Stimulated activated CD8-positive, alpha-beta memory T cell treated with anti-CD3 and anti-CD28 coated beads, Interleukin-7, amount 100 ng/mL, for 24 hours (primary cell): Measurements from ENCODE around the gene APOBEC3B.
"Not testable (repeated sequence)": the region's sequence is repeated elsewhere in the genome, so short reads cannot be mapped to it uniquely, and the experiment has no call there.

ENCODE experiments used
- DNase-seq: peaks from one replicate; pipeline ENCODE4 v3.0.0-alpha.2; 2020; ENCODE audit warnings: low read depth

APOBEC3B gene

DNA sequence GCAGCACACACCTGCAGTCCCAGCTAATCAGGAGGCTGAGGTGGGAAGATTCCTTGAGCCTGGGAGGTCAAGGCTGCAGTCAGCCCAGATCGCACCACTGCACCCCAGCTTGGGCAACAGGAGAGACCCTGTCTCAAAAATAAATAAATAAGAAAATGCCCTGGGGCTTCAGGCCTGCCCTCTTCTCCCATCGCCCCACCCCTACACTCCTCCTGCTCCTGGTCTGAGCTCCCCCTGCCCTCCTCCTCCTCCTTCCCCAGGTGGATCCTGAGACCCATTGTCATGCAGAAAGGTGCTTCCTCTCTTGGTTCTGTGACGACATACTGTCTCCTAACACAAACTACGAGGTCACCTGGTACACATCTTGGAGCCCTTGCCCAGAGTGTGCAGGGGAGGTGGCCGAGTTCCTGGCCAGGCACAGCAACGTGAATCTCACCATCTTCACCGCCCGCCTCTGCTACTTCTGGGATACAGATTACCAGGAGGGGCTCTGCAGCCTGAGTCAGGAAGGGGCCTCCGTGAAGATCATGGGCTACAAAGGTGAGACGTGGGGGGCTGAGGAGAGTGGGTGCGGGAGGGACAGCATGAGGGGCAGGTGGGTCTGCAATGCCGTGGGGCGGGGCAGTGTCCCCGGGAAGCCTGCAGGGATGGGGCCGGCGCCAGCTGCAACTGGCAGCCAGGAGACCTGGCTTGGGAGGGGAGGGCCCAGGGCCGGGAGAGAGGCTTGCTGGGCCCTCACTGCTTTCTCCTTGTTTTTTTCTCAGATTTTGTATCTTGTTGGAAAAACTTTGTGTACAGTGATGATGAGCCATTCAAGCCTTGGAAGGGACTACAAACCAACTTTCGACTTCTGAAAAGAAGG is 49.5 kb downstream of the APOBEC3B start:
- DNase-seq: not testable (repeated sequence)

DNA sequence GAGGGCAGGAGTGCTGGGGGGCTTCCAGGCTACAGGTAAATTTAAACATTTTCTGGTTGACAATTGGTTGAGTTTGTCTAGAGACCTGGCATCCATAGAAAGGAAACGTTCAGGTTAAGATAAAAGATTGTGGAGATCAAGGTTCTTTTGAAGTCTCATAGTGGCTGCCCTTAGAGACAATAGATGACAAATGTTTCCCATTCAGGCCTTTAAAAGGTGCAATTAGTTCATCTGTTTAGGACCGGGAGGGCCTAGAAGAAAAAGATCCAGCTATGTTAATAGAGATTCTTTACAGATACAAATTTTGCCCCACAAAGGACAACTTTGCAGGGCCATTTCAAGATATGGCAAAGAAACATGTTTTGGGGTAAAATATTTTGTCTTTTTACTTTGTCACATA is 54.9 kb downstream of the APOBEC3B start:
- not testable (repeated sequence) for DNase-seq

DNA sequence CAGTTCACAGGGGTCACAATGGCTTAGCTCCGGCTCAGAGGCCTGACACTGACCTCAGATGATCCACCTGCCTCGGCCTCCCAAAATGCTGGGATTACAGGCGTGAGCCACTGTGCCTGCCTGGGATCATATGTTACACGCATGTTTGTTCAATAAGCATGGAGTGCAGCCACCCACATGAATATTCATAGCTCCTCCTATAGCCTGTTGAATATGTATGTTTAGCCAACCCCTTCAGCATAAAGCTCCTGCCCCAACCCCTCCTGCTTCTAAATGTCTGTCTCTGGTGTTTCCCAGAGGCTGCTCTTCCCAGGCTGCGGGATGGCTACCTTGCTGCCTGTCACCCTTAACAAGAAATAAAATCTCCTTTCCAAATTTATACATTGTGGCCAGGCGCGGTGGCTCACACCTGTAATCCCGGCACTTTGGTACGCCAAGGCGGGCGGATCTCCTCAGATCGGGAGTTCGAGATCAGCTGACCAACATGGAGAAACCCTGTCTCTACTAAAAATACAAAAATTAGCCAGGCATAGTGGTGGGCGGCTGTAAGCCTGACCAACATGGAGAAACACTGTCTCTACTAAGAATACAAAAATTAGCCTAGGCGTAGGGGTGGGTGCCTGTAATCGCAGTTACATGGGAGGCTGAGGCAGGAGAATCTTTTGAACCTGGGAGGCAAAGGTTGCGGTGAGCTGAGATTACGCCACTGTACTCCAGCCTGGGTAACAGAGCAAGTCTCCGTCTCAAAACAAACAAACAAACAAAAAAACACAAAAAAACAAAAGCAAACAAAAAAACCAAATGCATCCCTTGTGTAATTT is 57.4 kb downstream of the APOBEC3B start:
- DNase-seq: no peak

DNA sequence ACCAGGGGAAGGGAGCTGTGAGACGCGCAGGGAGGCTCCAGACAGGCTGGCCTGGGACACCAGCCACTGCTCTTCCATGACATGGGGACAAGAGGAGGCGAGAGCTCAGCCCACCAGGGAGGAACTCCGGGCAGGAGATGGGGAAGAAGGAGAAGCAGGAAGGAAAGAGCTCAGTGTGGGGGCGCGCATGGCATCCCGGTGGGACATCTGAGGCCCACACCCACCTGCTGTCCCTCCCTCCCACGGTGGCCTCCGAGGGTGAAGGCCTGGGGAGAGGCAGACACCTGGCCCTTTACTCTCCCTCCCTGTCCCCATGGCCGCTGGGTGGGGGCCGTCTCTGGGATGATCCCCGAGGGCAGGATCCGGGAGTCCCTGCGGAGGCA is 58.0 kb downstream of the APOBEC3B start:
- DNase-seq: not testable (repeated sequence)

DNA sequence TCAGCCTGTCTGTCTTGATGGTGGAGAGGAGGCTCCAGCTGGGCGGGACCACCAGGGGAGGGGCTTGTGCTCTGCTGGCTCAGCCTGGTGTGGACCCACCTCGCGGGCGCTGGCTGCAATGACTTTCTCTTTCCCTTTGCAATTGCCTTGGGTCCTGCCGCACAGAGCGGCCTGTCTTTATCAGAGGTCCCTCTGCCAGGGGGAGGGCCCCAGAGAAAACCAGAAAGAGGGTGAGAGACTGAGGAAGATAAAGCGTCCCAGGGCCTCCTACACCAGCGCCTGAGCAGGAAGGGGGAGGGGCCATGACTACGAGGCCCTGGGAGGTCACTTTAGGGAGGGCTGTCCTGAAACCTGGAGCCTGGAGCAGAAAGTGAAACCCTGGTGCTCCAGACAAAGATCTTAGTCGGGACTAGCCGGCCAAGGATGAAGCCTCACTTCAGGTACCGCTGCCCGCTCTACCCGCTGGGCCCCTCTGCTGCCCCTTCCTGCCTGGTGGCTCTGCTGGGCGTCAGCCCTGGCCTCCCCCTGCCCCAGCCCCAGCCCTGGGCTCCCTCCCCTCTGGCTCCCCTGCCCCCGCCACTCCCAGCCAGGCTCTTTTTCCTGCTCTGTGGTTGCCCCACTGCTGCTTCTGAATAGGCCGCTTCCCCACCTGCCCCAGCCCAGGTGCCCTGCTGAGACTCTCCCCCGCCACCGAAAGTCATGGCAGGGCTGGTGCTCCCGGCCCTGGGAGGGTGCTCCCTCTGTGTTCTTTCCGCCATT is 58.6 kb downstream of the APOBEC3B start, which contains the start of gene APOBEC3F:
APOBEC3F (plus strand) TSS at position 327 of the 759 bp plus-strand sequence; CDS start at position 424, 97 bp downstream.
- not testable (repeated sequence) for DNase-seq

DNA sequence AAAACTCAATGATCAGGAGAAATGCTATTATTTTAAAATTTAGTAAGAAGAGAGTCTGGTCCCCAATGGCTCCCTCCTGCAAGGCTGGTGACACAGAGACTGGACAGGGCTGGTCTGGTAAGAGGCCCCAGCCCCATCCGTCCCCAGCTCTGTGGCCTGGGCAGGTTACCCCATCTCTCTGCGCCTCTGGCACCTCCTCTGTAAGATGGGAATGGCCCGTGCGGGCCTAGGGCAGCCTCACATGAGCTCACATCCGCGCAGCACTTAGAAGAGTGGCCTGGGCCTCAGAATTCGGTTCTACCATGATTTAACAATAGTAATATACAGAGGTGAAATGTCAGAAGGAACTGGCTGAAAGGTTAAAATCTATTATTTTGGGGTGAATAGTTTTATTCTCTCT is 59.8 kb downstream of the APOBEC3B start:
- no peak for DNase-seq
